Activated B cell treated with CpG ODN at 0.5 μM for 24 hours (primary cell): Measurements from ENCODE around the gene COPS3. TPM values are rescaled to one million over a fixed set of nuclear protein-coding genes. Genes with fewer than 3 reads are reported as not detected.

Experiments used
- ATAC-seq: fragments of 200-7000 bp; cut with Tn5 transposase; one replicate; pipeline ENCODE4 v1.10.0; 2021; ENCODE audit warnings: low read depth, mild to moderate bottlenecking, moderate library complexity
- CTCF ChIA-PET: fragments of 350-600 bp; sonication (Branson Sonifier 250); formaldehyde crosslinking; loops from one replicate; lab custom pipeline; 2021; ENCODE audit warnings: antibody characterized with exemption; lab: Charles Lee
- POLR2A ChIA-PET: fragments of 350-600 bp; sonication (Branson Sonifier 250); formaldehyde crosslinking; loops from one replicate; lab custom pipeline; 2021; ENCODE audit warnings: antibody characterized with exemption; lab: Charles Lee
- DNase-seq: peaks from one replicate; pipeline ENCODE4 v3.0.0; 2022
- H3K27ac Mint-ChIP-seq: one replicate; pipeline ENCODE4 v1.8.0; 2020; ENCODE audit warnings: mixed read lengths
- H3K27me3 Mint-ChIP-seq: one replicate; pipeline ENCODE4 v1.8.0; 2021; ENCODE audit warnings: mixed read lengths
- H3K36me3 Mint-ChIP-seq: one replicate; pipeline ENCODE4 v1.8.0; 2021; ENCODE audit warnings: low read depth, mixed read lengths
- H3K4me1 Mint-ChIP-seq: one replicate; pipeline ENCODE4 v1.8.0; 2021; ENCODE audit warnings: mixed read lengths
- H3K4me3 Mint-ChIP-seq: one replicate; pipeline ENCODE4 v1.8.0; 2020; ENCODE audit warnings: mild to moderate bottlenecking, mixed read lengths
- H3K9me3 Mint-ChIP-seq: one replicate; pipeline ENCODE4 v1.8.0; 2020; ENCODE audit warnings: mixed read lengths
- intact Hi-C: fragments of 100-400 bp; cut with micrococcal nuclease; formaldehyde crosslinking; loops from one replicate; pipeline ENCODE4 v1.15.1; 2024
- total RNA-seq: library from RNA; stranded (reverse); gene quantifications from 2 replicates; pipeline ENCODE4 v1.2.3, GENCODE V29; 2022
- TF ChIP-seq, protein P1 (sequence below): fragments of 200-600 bp; IDR thresholded peaks from one replicate; pipeline ENCODE4 v1.8.0; 2022; ENCODE audit warnings: antibody characterized with exemption, mild to moderate bottlenecking

Gene COPS3
- total RNA-seq, 1 donor from 2014 or later: 73.7 TPM

GRCh38 chr17:17213775-17214174 lies 67.3 kb downstream of the COPS3 start:
- no peaks in the 10 kb centered on the region for H3K27me3 Mint-ChIP-seq
- TF ChIP-seq, protein P1, sequence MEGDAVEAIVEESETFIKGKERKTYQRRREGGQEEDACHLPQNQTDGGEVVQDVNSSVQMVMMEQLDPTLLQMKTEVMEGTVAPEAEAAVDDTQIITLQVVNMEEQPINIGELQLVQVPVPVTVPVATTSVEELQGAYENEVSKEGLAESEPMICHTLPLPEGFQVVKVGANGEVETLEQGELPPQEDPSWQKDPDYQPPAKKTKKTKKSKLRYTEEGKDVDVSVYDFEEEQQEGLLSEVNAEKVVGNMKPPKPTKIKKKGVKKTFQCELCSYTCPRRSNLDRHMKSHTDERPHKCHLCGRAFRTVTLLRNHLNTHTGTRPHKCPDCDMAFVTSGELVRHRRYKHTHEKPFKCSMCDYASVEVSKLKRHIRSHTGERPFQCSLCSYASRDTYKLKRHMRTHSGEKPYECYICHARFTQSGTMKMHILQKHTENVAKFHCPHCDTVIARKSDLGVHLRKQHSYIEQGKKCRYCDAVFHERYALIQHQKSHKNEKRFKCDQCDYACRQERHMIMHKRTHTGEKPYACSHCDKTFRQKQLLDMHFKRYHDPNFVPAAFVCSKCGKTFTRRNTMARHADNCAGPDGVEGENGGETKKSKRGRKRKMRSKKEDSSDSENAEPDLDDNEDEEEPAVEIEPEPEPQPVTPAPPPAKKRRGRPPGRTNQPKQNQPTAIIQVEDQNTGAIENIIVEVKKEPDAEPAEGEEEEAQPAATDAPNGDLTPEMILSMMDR: no peak
- ChIA-PET POLR2A (interaction anchor here (0.8 kb wide), 1 partner anchor 23 kb away, joined by 3 read pairs; the partner anchor contains the start of gene FLCN), CTCF (no interaction called here)
- H3K4me1 Mint-ChIP-seq: no peaks in the 10 kb centered on the region
- DNase-seq (no peak), ATAC-seq (no peak)
- peaks cover 58% of the 10 kb centered on the region for H3K36me3 Mint-ChIP-seq
- intact Hi-C loops: no loop called here
- H3K9me3 Mint-ChIP-seq: no peaks in the 10 kb centered on the region
- no peak overlapping the region for H3K4me3 Mint-ChIP-seq
- H3K27ac Mint-ChIP-seq: no peak overlapping the region

GRCh38 chr17:17207998-17208397 lies 73.0 kb downstream of the COPS3 start:
- intact Hi-C loops: no loop called here
- ChIA-PET CTCF (no interaction called here), POLR2A (interaction anchor here (0.7 kb wide), 1 partner anchor 237 kb away, joined by 5 read pairs; no protein-coding TSS in a partner anchor)
- DNase-seq (no peak), ATAC-seq (no peak)
- Mint-ChIP-seq H3K4me1 (peaks cover 23% of the 10 kb centered on the region), H3K36me3 (peaks cover 8% of the 10 kb centered on the region), H3K27ac (no peak overlapping the region), H3K9me3 (no peaks in the 10 kb centered on the region), H3K27me3 (no peaks in the 10 kb centered on the region), H3K4me3 (no peak overlapping the region)
- TF ChIP-seq, protein P1: no peak

- Mint-ChIP-seq H3K4me3 (peak overlapping the region; percentile 56), H3K27ac (peak overlapping the region; percentile 35), H3K27me3 (no peaks in the 10 kb centered on the region), H3K4me1 (peaks cover 23% of the 10 kb centered on the region), H3K36me3 (peaks cover 9% of the 10 kb centered on the region), H3K9me3 (no peaks in the 10 kb centered on the region)
- TF ChIP-seq, protein P1: no peak
- ATAC-seq: no peak
- no peak for DNase-seq
- ChIA-PET CTCF (no interaction called here), POLR2A (interaction anchor here (0.6 to 1.3 kb wide), 2 partner anchors 99 to 161 kb away, joined by 3 read pairs; no protein-coding TSS in a partner anchor)
- intact Hi-C loops: loop anchor here (1.0 kb wide), 3 partner anchors 30 to 205 kb away; partner anchors contain the start of genes COPS3 and FLCN
Observed at GRCh38 chr17:17206913-17207335, 74.1 kb downstream of the COPS3 start.

DNA sequence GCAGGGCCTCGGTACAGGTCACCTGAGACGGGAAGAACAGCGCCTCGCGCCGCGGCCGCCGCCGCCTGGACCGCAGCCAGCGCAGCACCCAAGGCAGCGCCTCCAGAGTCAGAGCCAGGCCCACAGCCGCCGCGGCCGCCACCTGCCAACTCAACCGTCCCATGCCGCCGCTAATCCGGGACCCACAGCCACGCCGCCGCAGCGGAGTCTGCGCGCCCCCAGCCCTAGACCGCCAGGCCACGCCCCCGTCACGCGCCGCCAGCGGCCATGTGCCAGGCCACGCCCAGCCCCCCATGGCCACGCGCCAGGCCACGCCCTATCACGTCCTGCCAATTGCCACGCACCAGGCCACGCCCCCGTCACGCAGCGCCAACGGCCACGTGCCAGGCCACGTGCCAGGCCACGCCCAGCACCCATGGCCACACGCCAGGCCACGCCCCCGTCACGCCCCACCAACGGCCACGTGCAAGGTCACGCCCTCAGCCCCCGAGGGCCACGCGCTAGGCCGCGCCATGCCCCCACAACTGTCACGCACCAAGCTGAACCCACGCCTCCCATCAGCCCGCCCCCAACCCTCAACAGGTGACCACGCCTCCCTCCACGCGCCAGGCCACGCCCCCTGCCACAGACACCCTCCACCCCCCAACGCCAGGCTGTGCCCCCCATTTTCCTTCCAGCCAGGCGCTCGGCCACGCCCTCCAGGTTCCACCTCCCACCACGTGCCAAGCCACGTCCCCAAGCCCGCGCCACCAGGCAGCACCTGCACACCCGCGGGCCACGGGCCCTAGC lies 74.7 kb downstream of the COPS3 start, which contains the start of gene PLD6:
Gene PLD6, minus strand, starts transcription at position 210 of the 789 bp plus-strand sequence. Its CDS starts 47 bp downstream, at position 163.
- DNase-seq: peak; percentile 84
- Mint-ChIP-seq H3K27ac (peak within 1 kb of the TSS; percentile 83), H3K36me3 (peaks cover 9% of the 10 kb centered on the region), H3K27me3 (no peaks in the 10 kb centered on the region), H3K4me1 (peaks cover 23% of the 10 kb centered on the region), H3K9me3 (no peaks in the 10 kb centered on the region), H3K4me3 (peak within 1 kb of the TSS; percentile 87)
- ATAC-seq: peak; percentile 81
- CTCF ChIA-PET: no interaction called here
- intact Hi-C loops: loop anchor here (1.0 kb wide), 3 partner anchors 31 to 204 kb away; partner anchors contain the start of genes COPS3 and FLCN
- TF ChIP-seq, protein P1: no peak
- POLR2A ChIA-PET: interaction anchor here (0.6 to 1.3 kb wide), 2 partner anchors 100 to 160 kb away, joined by 3 read pairs; no protein-coding TSS in a partner anchor
